H9 (cell line): ENCODE results near the gene PCBP2. TPM values are rescaled to one million over a fixed set of nuclear protein-coding genes. Genes with fewer than 3 reads are reported as not detected.
A peak's percentile ranks its signal among the peaks of the same experiment; 100 is the strongest.

Experiments used
- DNase-seq: peaks from one replicate; pipeline ENCODE4 v3.0.0-alpha.2; 2017
- H2AFZ ChIP-seq: one replicate; pipeline ENCODE4 v1.6.1; 2013; ENCODE audit warnings: mild to moderate bottlenecking, low read length, control low read depth, moderate library complexity
- H2AK5ac ChIP-seq: 2 replicates; pipeline ENCODE4 v1.6.1; 2013; ENCODE audit warnings: low read length, control low read depth, mixed read lengths; ENCODE audit not compliant: insufficient read length
- H2BK120ac ChIP-seq: one replicate; pipeline ENCODE4 v1.6.1; 2013; ENCODE audit warnings: low read depth, mild to moderate bottlenecking, low read length, control low read depth, inconsistent platforms; ENCODE audit not compliant: poor library complexity, severe bottlenecking
- H2BK12ac ChIP-seq: 2 replicates; pipeline ENCODE4 v1.6.1; 2013; ENCODE audit warnings: low read length, control low read depth, mixed read lengths, low read depth; ENCODE audit not compliant: insufficient read length
- H2BK15ac ChIP-seq: 2 replicates; pipeline ENCODE4 v1.6.1; 2013; ENCODE audit warnings: low read depth, low read length, control low read depth
- H2BK20ac ChIP-seq: one replicate; pipeline ENCODE4 v1.6.1; 2013; ENCODE audit warnings: low read depth, mild to moderate bottlenecking, low read length, control low read depth, inconsistent platforms; ENCODE audit not compliant: poor library complexity, severe bottlenecking
- H2BK5ac ChIP-seq: 2 replicates; pipeline ENCODE4 v1.6.1; 2013; ENCODE audit warnings: low read length, control low read depth, mixed read lengths; ENCODE audit not compliant: insufficient read length
- H3K14ac ChIP-seq: 2 replicates; pipeline ENCODE4 v1.6.1; 2013; ENCODE audit warnings: low read length, control low read depth; ENCODE audit not compliant: insufficient read depth
- H3K18ac ChIP-seq: 2 replicates; pipeline ENCODE4 v1.6.1; 2013; ENCODE audit warnings: low read depth, mild to moderate bottlenecking, mixed read lengths, low read length, control low read depth; ENCODE audit not compliant: insufficient read length
- H3K23ac ChIP-seq: 2 replicates; pipeline ENCODE4 v1.6.1; 2013; ENCODE audit warnings: low read length, control low read depth, mixed read lengths, low read depth; ENCODE audit not compliant: insufficient read length
- H3K23me2 ChIP-seq: 2 replicates; pipeline ENCODE4 v1.6.1; 2013; ENCODE audit warnings: low read depth, mild to moderate bottlenecking, mixed read lengths, low read length, control low read depth; ENCODE audit not compliant: insufficient read length, poor library complexity, severe bottlenecking
- H3K27ac ChIP-seq: 2 replicates; pipeline ENCODE4 v1.5.1; 2013; ENCODE audit warnings: low read length, control low read depth, mixed read lengths, low read depth; ENCODE audit not compliant: insufficient read length
- H3K27me3 ChIP-seq: 2 replicates; pipeline ENCODE4 v1.6.1; 2013; ENCODE audit warnings: low read length, control low read depth, inconsistent platforms; ENCODE audit not compliant: insufficient read depth
- H3K4ac ChIP-seq: 2 replicates; pipeline ENCODE4 v1.6.1; 2013; ENCODE audit warnings: low read depth, mild to moderate bottlenecking, control low read depth, inconsistent platforms, low read length, moderate library complexity
- H3K4me1 ChIP-seq: 2 replicates; pipeline ENCODE4 v1.6.1; 2013; ENCODE audit warnings: low read length, control low read depth, inconsistent platforms; ENCODE audit not compliant: insufficient read depth
- H3K4me2 ChIP-seq: 2 replicates; pipeline ENCODE4 v1.6.1; 2013; ENCODE audit warnings: low read length, control low read depth, mixed read lengths; ENCODE audit not compliant: insufficient read length, insufficient read depth
- H3K56ac ChIP-seq: 2 replicates; pipeline ENCODE4 v1.6.1; 2013; ENCODE audit warnings: low read depth, mild to moderate bottlenecking, mixed read lengths, low read length, control low read depth; ENCODE audit not compliant: insufficient read length
- H3K79me1 ChIP-seq: 2 replicates; pipeline ENCODE4 v1.6.1; 2013; ENCODE audit warnings: low read depth, mild to moderate bottlenecking, moderate library complexity, low read length, control low read depth, inconsistent platforms; ENCODE audit not compliant: insufficient read depth, poor library complexity, severe bottlenecking
- H3K79me2 ChIP-seq: 2 replicates; pipeline ENCODE4 v1.6.1; 2013; ENCODE audit warnings: low read length, control low read depth, inconsistent platforms; ENCODE audit not compliant: insufficient read depth
- H3K9ac ChIP-seq: 2 replicates; pipeline ENCODE4 v1.6.1; 2013; ENCODE audit warnings: low read length, control low read depth, mixed read lengths; ENCODE audit not compliant: insufficient read length; ENCODE audit errors: extremely low read depth
- H3K9me3 ChIP-seq: one replicate; pipeline ENCODE4 v1.6.1; 2013; ENCODE audit warnings: low read depth, low read length, inconsistent platforms; ENCODE audit not compliant: control insufficient read depth
- H3T11ph ChIP-seq: one replicate; pipeline ENCODE4 v1.6.1; 2013; ENCODE audit warnings: mild to moderate bottlenecking, low read length, control low read depth, inconsistent platforms
- H4K20me1 ChIP-seq: one replicate; pipeline ENCODE4 v1.6.1; 2013; ENCODE audit not compliant: control insufficient read depth, insufficient read length, insufficient read depth
- H4K5ac ChIP-seq: 2 replicates; pipeline ENCODE4 v1.6.1; 2013; ENCODE audit warnings: low read depth, mild to moderate bottlenecking, mixed read lengths, low read length, control low read depth; ENCODE audit not compliant: insufficient read length
- H4K8ac ChIP-seq: replicated peaks from 2 replicates; pipeline ENCODE4 v1.6.1; 2013; ENCODE audit warnings: low read length, control low read depth, mixed read lengths, low read depth; ENCODE audit not compliant: insufficient read length
- H4K91ac ChIP-seq: 2 replicates; pipeline ENCODE4 v1.6.1; 2013; ENCODE audit warnings: low read depth, mild to moderate bottlenecking, moderate library complexity, mixed read lengths, low read length, control low read depth; ENCODE audit not compliant: insufficient read length
- H3K27ac Mint-ChIP-seq, 3 experiments: 2 replicates in 2 of 3; 3 replicates in 1 of 3; pipeline ENCODE4 v1.8.0; 2020 to 2021; ENCODE audit warnings: mixed read lengths in 3 of 3, mild to moderate bottlenecking in 1 of 3, moderate library complexity in 1 of 3
- H3K27me3 Mint-ChIP-seq: 2 replicates; pipeline ENCODE4 v1.8.0; 2021; ENCODE audit warnings: low read depth, mild to moderate bottlenecking, moderate library complexity, mixed read lengths
- H3K36me3 Mint-ChIP-seq, 3 experiments: 2 replicates in 2 of 3; 3 replicates in 1 of 3; pipeline ENCODE4 v1.8.0; 2020 to 2021; ENCODE audit warnings: low read depth in 3 of 3, mixed read lengths in 3 of 3; ENCODE audit not compliant: insufficient read depth in 1 of 3
- H3K4me1 Mint-ChIP-seq, 2 experiments: 2 replicates each; pipeline ENCODE4 v1.8.0; 2020; ENCODE audit warnings: mixed read lengths in 2 of 2
- H3K4me3 Mint-ChIP-seq, 2 experiments: 2 replicates in 1 of 2; 3 replicates in 1 of 2; pipeline ENCODE4 v1.8.0; 2020 to 2021; ENCODE audit warnings: mild to moderate bottlenecking in 2 of 2, mixed read lengths in 2 of 2, moderate library complexity in 1 of 2
- H3K9me3 Mint-ChIP-seq, 2 experiments: 2 replicates in 1 of 2; 3 replicates in 1 of 2; pipeline ENCODE4 v1.8.0; 2020; ENCODE audit warnings: mild to moderate bottlenecking in 2 of 2, mixed read lengths in 2 of 2, moderate library complexity in 1 of 2
- WGBS: extraction: QIAGEN DNeasy Blood & Tissue Kit; methylation state at CpG from one replicate; pipeline ENCODE4 v1.1.7; 2013; ENCODE audit warnings: missing lambda C conversion rate, low lambda C conversion rate, mixed read lengths; ENCODE audit not compliant: insufficient read length; ENCODE audit errors: extremely low coverage; 5-methylcytosine and 5-hydroxymethylcytosine counted together
- total RNA-seq: library from RNA; stranded (reverse); gene quantifications from 2 replicates; pipeline ENCODE4 v1.2.1, GENCODE V29; 2021
- TF ChIP-seq, protein P1 (sequence below): fragments of 200-600 bp; sonication (generic); conservative IDR thresholded peaks from 3 replicates; pipeline ENCODE4 v1.8.0; 2021; ENCODE audit warnings: antibody characterized with exemption, mild to moderate bottlenecking

The PCBP2 gene
- total RNA-seq, 1 experiment from 2014 or later, result 1,207 TPM

DNA sequence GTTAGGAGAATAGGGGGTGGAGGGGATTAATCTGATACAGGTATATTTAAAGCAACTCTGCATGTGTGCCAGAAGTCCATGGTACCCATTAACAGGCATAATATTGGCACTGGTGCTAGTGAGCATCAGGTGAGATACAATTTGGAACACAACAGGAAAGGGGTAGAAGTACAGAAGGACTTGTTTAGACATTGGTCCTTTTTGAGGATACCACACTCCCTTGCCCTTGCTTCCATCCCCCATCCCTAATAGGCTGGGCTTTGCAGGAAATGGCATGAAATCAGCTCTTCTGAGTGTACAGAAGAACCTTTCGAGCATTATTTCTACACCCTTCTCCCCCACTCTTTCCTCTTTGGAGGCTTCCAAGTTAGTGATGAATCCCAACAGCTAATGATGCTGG is 16.4 kb downstream of the PCBP2 start:
- no peak overlapping the region for H2BK15ac ChIP-seq
- H2BK20ac ChIP-seq, result no peak overlapping the region
- no peaks in the 10 kb centered on the region for H4K20me1 ChIP-seq
- no peak overlapping the region for H3K14ac ChIP-seq
- H3K4me1 ChIP-seq, result no peaks in the 10 kb centered on the region
- Mint-ChIP-seq H3K27ac (peak overlapping the region in 1 of 3 experiments; percentile 92; a peak in 2 of 7 replicates), H3K4me1 (peaks cover 22 to 47% of the 10 kb centered on the region in 2 experiments), H3K27me3 (no peaks in the 10 kb centered on the region), H3K9me3 (no peaks in the 10 kb centered on the region; a peak in 1 of 5 replicates), H3K4me3 (no peak overlapping the region), H3K36me3 (peaks cover 72 to 99% (median 92%) of the 10 kb centered on the region in 3 experiments)
- no peak overlapping the region for H4K8ac ChIP-seq
- H3K27me3 ChIP-seq, result no peaks in the 10 kb centered on the region
- H3K18ac ChIP-seq, result no peak overlapping the region
- H3K4me2 ChIP-seq, result no peak overlapping the region
- no peak overlapping the region for H2BK5ac ChIP-seq
- no peak overlapping the region for H2AK5ac ChIP-seq
- no peak overlapping the region for H4K5ac ChIP-seq
- no peak overlapping the region for H3K23ac ChIP-seq
- H2BK12ac ChIP-seq, result no peak overlapping the region
- peaks cover 7% of the 10 kb centered on the region for H3K79me1 ChIP-seq
- no peak overlapping the region for H3K4ac ChIP-seq
- no peak overlapping the region for H3K27ac ChIP-seq
- H3K9ac ChIP-seq, result no peak overlapping the region
- no peak overlapping the region for H2BK120ac ChIP-seq
- no peaks in the 10 kb centered on the region for H3K23me2 ChIP-seq
- TF ChIP-seq, protein P1, sequence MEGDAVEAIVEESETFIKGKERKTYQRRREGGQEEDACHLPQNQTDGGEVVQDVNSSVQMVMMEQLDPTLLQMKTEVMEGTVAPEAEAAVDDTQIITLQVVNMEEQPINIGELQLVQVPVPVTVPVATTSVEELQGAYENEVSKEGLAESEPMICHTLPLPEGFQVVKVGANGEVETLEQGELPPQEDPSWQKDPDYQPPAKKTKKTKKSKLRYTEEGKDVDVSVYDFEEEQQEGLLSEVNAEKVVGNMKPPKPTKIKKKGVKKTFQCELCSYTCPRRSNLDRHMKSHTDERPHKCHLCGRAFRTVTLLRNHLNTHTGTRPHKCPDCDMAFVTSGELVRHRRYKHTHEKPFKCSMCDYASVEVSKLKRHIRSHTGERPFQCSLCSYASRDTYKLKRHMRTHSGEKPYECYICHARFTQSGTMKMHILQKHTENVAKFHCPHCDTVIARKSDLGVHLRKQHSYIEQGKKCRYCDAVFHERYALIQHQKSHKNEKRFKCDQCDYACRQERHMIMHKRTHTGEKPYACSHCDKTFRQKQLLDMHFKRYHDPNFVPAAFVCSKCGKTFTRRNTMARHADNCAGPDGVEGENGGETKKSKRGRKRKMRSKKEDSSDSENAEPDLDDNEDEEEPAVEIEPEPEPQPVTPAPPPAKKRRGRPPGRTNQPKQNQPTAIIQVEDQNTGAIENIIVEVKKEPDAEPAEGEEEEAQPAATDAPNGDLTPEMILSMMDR, result no peak
- no CpG with 5 or more reads among the region's 1 CpG for WGBS
- H3K79me2 ChIP-seq, result no peaks in the 10 kb centered on the region; the same call in none of the 2 replicates
- H3K56ac ChIP-seq, result no peak overlapping the region
- no peaks in the 10 kb centered on the region for H3K9me3 ChIP-seq
- no peak overlapping the region for H2AFZ ChIP-seq
- no peak overlapping the region for H3T11ph ChIP-seq
- no peak for DNase-seq
- no peak overlapping the region for H4K91ac ChIP-seq
